GM12891 (cell line): Measurements from ENCODE around the gene COL4A2.

ENCODE experiments used
- PAX5 ChIP-seq: IDR thresholded peaks from 2 replicates; pipeline ENCODE4 v1.6.1; 2011; ENCODE audit warnings: low read length, moderate library complexity, mild to moderate bottlenecking; ENCODE audit not compliant: insufficient read depth, severe bottlenecking
- POLR2A ChIP-seq: IDR thresholded peaks from 2 replicates; pipeline ENCODE4 v1.6.1; 2011; ENCODE audit warnings: low read depth, low read length, control low read depth
- POLR2AphosphoS5 ChIP-seq: IDR thresholded peaks from 2 replicates; pipeline ENCODE4 v1.6.1; 2011; ENCODE audit warnings: low read depth, low read length, control low read depth

DNA sequence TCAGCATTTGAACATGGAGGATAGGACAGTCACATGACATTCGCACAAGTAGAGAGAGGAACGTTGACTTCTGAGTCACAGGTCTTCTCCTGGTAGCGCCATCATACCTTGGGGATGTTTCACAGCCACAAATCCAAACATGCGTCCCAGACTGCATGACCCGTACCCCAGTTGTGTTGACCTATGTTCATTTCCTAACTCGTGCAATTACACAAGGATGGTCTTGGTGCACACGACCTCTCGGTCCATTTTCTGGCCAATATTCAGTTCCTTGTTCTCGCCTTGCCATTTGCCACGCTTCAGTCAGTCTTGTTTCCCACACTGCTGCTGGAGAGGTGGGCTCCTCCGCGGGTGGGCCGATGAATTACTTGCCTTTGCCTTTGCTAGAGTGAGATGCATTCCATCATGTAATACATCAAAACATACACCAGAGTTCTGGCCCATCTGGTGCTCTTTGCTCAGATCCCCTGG is 87.3 kb downstream of the COL4A2 start:
- no peak for TF ChIP-seq POLR2AphosphoS5
- TF ChIP-seq POLR2A, result no peak
- TF ChIP-seq PAX5, result no peak
